Ovary (tissue), 9 donors: ENCODE data around the gene FAM50A. TPM values are rescaled to one million over a fixed set of nuclear protein-coding genes. Genes with fewer than 3 reads are reported as not detected.

Experiments used
- DNase-seq, 5 donors: peaks; one replicate each; pipeline ENCODE4 v3.0.0-alpha.2; 2019 to 2020
- H3K27ac ChIP-seq, 2 donors: fragments of 200-600 bp; one replicate each; pipeline versions ENCODE4 v1.5.1 to v1.8.0; 2019 to 2022
- H3K27me3 ChIP-seq: fragments of 200-600 bp; one replicate; pipeline ENCODE4 v1.8.0; 2022
- H3K36me3 ChIP-seq: fragments of 200-600 bp; sonication (generic); one replicate; pipeline ENCODE4 v1.5.1; 2019
- H3K4me1 ChIP-seq: one replicate; pipeline ENCODE4 v1.8.1; 2013; ENCODE audit warnings: mild to moderate bottlenecking, moderate library complexity; ENCODE audit not compliant: insufficient read depth
- H3K4me3 ChIP-seq: fragments of 200-600 bp; sonication (generic); one replicate; pipeline ENCODE4 v1.5.1; 2017
- H3K9me3 ChIP-seq, 2 donors: fragments of 200-600 bp in 1 of 2; sonication (generic) in 1 of 2; one replicate each; pipeline versions ENCODE4 v1.5.1 to v1.8.1; 2013 to 2019; ENCODE audit warnings: mild to moderate bottlenecking in 1 of 2, moderate library complexity in 1 of 2
- CTCF ChIP-seq, 3 donors: fragments of 450-650 bp in 2 of 3; fragments of 200-600 bp in 1 of 3; IDR thresholded peaks; one replicate each; pipeline versions ENCODE4 v1.5.1 to v1.8.0; 2016 to 2022; ENCODE audit warnings: antibody characterized with exemption in 3 of 3, mild to moderate bottlenecking in 1 of 3
- EP300 ChIP-seq: sonication (generic); formaldehyde crosslinking; IDR thresholded peaks from one replicate; pipeline ENCODE4 v1.6.1; 2017; ENCODE audit warnings: antibody characterized with exemption
- POLR2A ChIP-seq: fragments of 450-650 bp; IDR thresholded peaks from one replicate; pipeline ENCODE4 v1.6.1; 2017; ENCODE audit warnings: antibody characterized with exemption, mild to moderate bottlenecking, moderate library complexity
- WGBS, 3 donors: extraction: QIAGEN DNeasy Blood & Tissue Kit in 1 of 3; methylation state at CpG; one replicate each; pipeline versions ENCODE4 v1.1.5 to v1.1.7; 2013 to 2017; 5-methylcytosine and 5-hydroxymethylcytosine counted together
- intact Hi-C, 4 donors: fragments of 100-400 bp; cut with DNase I; formaldehyde crosslinking; loops; one replicate each; pipeline versions ENCODE4 v1.11.0 to v1.15.1; 2022 to 2023
- polyA plus RNA-seq, 2 donors: library from polyadenylated mRNA; stranded (reverse); fragments of 200-250 nt in 1 of 2; fragments of 350-450 nt in 1 of 2; fragmentation: Illumina TruSeq in 1 of 2; extraction: RNeasy Lipid Tissue Mini Kit (QIAGEN cat#74804) in 1 of 2; gene quantifications; one replicate each; pipeline ENCODE4 v1.2.3, GENCODE V29; 2013 to 2014
- total RNA-seq, 7 donors: library from RNA; depleted of rRNA in 2 of 7; stranded (reverse); fragments of >200 nt in 2 of 7; fragmentation: NEBNext Ultra II Directional in 3 of 7; extraction: Animal tissue kit (Norgen Biotek cat#: 25700) in 3 of 7; gene quantifications; one replicate each; pipeline versions ENCODE4 v1.1.0 to v1.2.4, GENCODE V29; 2016 to 2023
- donor health status: DM: no; HTN: no; CAD: no; lungs with moderate emphysema.
- donor health status: DM: no; HTN: no; CAD: no.
- donor health status: Bipolar disorder and iron deficiency.
- donor health status: DM: yes; HTN: yes; CAD: no.
- donor health status: DM: no; HTN: no; CAD: no.
- donor health status: DM: yes; HTN: yes; CAD: no.

The FAM50A gene
- total and polyA plus RNA-seq, 9 donors, result 21.3 to 48.9 (median 37.6) TPM

- Histone ChIP-seq H3K9me3 (no peaks in the 10 kb centered on the region), H3K27me3 (no peaks in the 10 kb centered on the region), H3K4me1 (peaks cover 6% of the 10 kb centered on the region), H3K27ac (peak within 1 kb of the TSS; percentile 88 to 91), H3K4me3 (peak within 1 kb of the TSS; percentile 64), H3K36me3 (no peaks in the 10 kb centered on the region)
- TF ChIP-seq EP300 (no peak), POLR2A (peak; percentile 55)
- 23 to 43% (median 36%) methylated on average over 74 to 93 of the region's 93 CpGs for WGBS, 3 donors
- peak; percentile 55 to 72 (median 72) for DNase-seq
- intact Hi-C loops, result no loop called here
Observed at GRCh38 chrX:154436983-154437752, 6.8 kb upstream of the FAM50A start, which contains the start of gene GDI1. TSS of gene GDI1 (plus strand) at chrX:154437154. CDS start at chrX:154437255, 101 bp downstream.

- TF ChIP-seq EP300 (no peak), CTCF (IDR thresholded peaks at IDR 0.05) (no peak), POLR2A (no peak)
- intact Hi-C loops, result no loop called here
- DNase-seq, result no peak
- Histone ChIP-seq H3K27ac (peak overlapping the region in 1 of 2 donors; percentile 91), H3K4me1 (peaks cover 6% of the 10 kb centered on the region), H3K4me3 (peak overlapping the region; percentile 64), H3K36me3 (no peaks in the 10 kb centered on the region), H3K27me3 (no peaks in the 10 kb centered on the region), H3K9me3 (no peaks in the 10 kb centered on the region)
- 46 to 54% (median 52%) methylated on average over 28 of the region's 28 CpGs for WGBS, 3 donors
Observed at GRCh38 chrX:154437971-154438893, 5.7 kb upstream of the FAM50A start.

GRCh38 chrX:154439841-154440240, 4.1 kb upstream of the FAM50A start:
- H3K27me3 ChIP-seq, result no peaks in the 10 kb centered on the region
- no peak for DNase-seq
- H3K4me1 ChIP-seq, result peaks cover 6% of the 10 kb centered on the region
- H3K4me3 ChIP-seq, result no peak overlapping the region
- no peak overlapping the region for H3K27ac ChIP-seq
- no peaks in the 10 kb centered on the region for H3K9me3 ChIP-seq
- WGBS, 3 donors, result 85 to 92% (median 88%) methylated on average over 18 of the region's 18 CpGs
- TF ChIP-seq CTCF (IDR thresholded peaks at IDR 0.05) (no peak), EP300 (no peak), POLR2A (no peak)
- no peaks in the 10 kb centered on the region for H3K36me3 ChIP-seq
- intact Hi-C loops, result no loop called here

GRCh38 chrX:154440623-154441357, 3.2 kb upstream of the FAM50A start:
- Histone ChIP-seq H3K4me1 (peaks cover 6% of the 10 kb centered on the region), H3K36me3 (no peaks in the 10 kb centered on the region), H3K27ac (no peak overlapping the region), H3K27me3 (no peaks in the 10 kb centered on the region), H3K4me3 (no peak overlapping the region), H3K9me3 (no peaks in the 10 kb centered on the region)
- WGBS, 3 donors, result 80 to 83% (median 83%) methylated on average over 17 of the region's 17 CpGs
- intact Hi-C loops, result no loop called here
- no peak for DNase-seq
- TF ChIP-seq EP300 (no peak), CTCF (IDR thresholded peaks at IDR 0.05) (no peak), POLR2A (no peak)
